Cortex of kidney (tissue), 1 donor: Measurements from ENCODE around the gene MCF2L.

Experiments
- DNase-seq: peaks from one replicate; lab custom pipeline; 2025; lab: John Stamatoyannopoulos, UW

MCF2L gene

DNA sequence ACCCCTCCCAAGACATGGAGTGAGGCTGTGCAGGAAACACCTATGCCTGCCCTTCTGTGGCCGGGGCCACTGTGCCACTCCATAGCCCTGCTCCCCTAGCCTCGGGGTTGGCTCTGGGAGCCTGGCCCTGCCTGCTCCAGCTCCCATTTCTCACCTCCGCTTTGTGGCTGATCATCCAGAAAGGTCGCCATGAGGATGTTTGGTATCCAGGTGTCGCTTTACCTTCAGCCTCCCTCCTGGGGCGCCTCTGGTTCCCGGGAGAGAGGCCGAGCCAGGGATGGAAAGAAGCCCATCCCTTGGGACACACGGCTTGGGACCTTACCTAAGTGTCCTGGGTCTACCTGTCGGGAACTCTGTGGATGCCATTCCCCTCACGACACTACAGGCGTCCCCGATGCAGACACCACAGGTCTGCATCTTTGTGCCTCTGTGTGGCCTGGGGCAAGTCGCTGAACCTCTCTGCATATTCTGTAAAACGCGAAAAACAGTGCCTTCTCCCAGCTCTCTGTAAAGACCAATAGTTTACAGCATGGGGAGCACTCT is 3.4 kb upstream of the MCF2L start:
- no peak for DNase-seq

DNA sequence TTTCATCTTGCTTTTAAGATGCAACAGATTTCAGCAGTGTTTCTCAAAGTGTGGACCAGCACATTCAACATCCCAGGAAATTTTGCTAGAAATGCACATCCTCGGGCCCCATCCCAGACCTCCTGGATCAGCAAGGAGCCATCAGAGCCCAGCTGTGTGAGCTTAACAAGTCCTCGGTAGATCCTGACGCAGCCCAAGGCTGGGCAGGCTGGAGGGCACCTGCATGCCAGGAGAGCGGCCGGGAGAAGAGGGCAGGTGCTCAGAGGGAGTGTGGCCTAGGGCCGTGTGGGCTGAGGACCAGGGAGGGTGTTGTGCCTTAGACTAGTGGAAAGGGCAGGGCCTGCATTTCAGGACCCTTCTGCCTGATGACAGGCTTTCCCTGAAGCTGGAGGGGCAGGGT is 2.2 kb upstream of the MCF2L start:
- DNase-seq: no peak

DNA sequence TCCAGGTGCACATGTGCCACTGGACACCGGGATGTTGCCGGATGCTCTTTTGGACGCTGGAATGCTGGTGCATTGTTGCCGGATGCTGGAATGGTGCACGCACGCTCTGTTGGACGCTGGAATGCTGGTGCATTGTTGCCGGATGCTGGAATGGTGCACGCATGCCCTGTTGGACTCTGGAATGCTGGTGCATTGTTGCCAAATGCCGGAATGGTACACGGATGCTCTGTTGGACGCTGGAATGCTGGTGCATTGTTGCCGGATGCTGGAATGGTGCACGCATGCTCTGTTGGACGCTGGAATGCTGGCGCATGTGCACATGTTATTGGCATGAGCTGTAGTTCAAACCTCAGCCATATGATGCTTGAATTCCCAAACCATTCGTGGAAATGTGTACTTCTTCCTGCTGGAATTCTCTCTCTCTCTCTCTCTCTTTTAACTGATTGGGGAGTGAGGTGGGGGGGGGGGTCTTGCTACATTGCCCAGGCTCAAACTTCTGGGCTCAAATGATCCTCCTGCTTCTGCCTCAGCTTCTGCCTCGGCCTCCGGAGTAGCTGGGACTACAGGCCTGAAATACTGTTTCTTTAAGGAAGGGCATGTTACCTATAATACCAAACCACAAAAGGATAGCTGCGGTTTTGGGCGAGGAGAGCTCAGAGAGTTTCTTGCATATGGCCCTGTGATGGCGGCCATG is 1.2 kb upstream of the MCF2L start:
- no peak for DNase-seq

DNA sequence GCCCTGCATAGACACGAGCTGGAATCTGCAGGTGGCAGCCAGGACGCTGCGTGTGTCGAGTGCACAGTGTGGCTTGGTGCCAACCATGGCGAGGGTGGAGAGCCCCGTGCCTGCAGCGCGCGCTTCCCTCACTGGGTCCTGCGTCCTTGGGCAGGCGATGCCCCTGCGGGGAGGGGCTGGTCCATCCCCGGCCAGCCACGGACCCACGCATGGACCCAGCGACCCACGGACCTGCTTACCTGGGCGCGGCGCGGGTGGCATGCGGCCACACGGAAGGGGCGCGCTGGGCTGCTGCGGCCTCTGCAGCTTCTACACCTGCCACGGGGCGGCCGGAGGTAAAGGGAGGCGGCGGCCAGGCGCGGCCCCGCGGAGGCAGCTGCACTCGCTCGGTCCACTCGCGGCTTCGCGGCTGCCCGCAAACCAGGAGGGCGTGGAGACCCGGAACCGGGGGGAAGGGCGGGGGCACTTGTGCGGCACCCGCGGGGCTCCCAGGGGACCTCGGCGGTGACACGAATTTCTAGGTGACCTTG is 569 bp upstream of the MCF2L start:
- no peak for DNase-seq

DNA sequence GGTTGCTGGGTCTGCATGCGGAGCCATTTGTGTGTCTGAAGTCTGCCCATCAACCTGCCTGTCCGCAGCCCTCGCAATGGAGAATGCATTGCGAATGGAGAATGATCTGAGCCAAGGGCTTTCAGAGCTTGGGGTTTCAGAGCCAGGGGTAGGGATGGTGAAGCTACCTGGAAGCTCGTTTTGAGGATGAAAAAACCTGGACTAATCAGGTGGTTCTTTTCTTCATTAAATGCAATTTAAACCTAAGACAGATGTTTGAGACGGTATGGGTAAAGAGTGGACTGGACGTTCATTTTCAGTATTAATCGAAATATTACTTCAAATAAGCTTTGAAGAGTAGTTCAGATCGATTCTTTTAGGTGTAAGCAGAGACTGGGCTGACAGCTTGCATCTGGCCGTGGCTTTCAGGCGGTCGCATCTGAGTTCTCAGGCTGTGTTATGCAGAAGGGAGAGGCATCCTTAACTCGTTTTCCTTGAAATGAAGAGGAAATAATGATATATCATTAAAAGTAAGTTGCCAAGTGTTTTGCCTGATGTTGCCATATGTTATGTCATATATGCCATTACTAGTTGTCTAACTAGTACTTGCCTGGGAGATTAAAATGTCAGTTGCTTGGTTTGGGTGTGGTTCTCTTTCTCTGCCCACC is 801 bp downstream of the MCF2L start:
- no peak for DNase-seq

DNA sequence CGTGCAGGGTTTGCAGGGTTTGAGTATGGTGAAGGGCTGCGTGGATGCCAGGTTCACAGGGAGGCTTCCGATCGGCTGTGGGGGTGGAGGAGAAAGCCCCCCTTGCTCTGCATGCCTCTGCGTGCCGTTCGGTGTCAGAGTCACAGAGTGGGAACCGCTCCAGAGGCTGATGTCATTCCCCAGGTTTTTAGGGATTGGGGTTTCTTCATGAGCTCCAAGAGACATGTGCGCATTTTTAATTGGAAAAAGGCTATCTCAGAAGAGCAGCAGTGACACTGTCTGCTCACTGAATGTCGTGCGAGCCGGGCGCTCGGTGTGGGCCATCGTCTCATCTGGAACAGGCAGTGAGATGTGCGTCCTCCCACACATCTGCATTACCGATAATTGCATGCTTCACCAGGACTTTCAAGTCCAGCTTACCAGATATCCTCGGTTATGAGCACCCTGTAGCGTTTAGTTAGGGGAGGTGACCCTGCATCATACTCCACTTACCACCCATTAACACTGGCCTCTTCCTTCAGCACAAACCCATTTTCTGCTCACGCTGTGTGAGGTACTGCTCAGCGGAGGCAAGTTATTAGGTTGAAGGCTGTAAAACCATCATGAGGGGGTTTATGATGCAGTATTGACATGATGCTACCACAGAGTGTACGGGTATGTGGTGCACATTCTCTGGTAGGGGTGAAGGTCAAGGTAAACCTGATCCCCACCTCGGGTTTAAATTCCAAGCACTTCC is 1.7 kb downstream of the MCF2L start:
- no peak for DNase-seq

DNA sequence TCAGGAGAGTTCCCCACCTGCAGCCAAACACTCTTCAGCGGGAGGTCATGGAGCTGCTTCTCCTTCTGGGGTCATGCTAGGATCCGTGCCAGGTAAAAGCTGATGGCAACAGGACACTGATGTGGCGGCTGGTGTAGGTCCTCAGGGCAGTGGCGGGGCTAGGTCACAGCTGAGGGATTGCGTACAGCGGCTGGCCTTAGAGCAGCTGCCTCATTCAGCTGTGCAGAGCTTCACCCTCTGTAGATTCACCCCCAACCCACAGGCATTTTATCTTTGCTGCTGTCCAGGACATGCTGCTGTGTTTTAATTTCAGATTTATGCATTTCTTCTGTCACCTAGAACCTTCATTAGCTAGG is 2.3 kb downstream of the MCF2L start:
- no peak for DNase-seq

DNA sequence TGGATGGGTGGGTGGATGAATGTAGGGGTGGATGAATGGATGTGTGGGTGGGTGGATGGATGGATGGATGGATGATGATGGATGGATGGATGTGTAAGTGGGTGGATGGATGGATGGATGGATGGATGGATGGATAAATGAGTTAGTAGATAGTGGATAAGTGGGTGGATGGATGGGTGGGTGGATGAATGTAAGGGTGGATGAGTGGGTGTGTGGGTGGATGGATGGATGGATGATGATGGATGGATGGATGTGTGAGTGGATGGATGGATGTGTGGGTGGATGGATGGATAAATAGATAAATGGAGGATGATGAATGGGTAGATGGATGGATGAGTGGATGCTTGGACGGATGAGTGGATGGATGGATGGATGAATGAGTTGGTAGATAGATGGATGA is 3.2 kb downstream of the MCF2L start:
- DNase-seq: no peak

DNA sequence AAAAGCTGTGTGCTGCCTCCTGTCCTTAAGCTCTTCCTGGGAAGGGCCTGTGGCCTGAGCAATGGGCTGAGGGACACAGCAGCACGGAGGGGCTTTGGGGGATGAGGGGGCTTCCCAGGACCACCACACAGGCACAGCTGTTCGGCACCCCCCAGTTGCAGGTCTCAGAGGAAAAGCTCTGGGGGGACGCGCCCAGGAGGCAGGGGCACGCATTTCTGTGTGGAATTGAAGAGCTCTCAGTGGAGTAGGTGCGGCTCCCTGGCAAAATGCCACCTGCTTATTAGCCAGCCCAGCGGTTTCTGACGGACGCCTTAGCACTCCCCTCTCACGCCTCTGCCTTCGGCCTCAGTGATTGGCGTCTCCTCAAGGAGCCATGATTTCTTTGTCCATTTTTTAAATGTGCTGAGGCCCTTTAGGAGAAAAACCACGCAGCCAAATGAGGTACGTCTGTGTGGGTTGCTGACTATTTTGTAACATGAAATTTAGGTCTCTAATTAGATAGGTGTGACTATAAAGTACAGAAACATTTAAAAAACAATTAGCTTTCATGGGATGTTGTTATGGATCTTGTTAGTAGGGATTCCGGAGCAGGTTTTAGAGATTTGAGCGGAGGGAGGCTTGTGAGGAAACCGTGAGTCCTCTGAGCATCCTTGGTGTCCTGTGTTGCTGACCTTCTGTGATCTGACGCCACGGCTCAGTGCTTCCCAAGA is 4.0 kb downstream of the MCF2L start:
- DNase-seq: no peak

DNA sequence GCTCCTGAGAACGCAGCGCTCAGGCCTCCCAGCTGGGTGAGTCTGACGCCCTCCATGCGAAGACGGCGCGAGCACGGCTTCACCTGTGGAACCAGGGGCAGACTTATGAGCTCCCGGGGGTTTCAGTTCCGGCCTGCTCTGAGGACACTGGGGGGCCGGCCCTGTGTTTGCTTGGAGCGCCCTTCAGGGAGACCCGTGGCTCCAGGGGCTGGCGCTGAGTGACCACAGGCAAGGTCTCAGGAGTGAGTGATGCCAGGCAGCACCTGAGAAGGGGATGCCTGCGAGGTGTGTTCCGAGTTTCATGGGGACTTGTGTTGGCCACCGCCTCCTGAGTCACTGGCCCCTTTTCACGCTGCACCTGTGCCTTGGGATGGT is 4.5 kb downstream of the MCF2L start:
- no peak for DNase-seq

DNA sequence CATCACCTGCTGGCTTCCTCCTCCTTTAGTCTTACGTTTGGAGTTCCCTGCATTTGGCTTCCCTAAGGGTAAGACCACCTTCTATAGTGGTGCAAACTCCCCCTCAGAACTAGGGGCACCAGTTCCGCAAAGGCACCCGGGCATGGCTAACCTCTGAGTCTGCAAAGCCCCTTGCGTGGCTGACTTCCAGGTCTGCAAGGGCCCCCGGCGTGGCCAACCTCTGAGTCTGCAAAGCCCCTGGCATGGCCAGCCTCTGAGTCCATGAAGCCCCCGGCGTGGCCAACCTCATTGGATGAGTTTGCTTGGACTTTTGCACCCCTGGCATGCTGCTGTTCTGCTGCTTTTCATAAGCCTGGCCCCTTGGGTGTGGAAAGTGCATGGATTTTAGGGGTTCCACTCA is 5.1 kb downstream of the MCF2L start:
- no peak for DNase-seq

DNA sequence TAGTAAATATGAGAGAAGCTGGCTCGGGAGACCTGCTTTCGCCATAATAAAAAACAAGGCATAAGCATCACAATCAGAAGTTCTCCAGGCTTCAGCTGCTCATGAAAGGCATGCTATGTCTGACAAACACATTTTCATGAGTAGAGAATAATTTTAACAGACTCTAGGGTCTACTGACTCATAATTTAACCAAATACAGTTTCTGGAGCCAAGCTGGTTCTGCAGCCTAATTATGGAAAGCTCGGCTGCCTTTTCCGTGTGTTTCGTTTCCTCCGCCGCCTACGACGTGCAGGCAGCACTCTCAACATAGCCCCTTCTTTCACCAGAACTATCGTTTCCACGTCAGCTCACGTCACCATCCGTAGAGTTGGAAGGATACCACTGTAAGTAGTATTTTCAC is 5.7 kb downstream of the MCF2L start:
- no peak for DNase-seq

DNA sequence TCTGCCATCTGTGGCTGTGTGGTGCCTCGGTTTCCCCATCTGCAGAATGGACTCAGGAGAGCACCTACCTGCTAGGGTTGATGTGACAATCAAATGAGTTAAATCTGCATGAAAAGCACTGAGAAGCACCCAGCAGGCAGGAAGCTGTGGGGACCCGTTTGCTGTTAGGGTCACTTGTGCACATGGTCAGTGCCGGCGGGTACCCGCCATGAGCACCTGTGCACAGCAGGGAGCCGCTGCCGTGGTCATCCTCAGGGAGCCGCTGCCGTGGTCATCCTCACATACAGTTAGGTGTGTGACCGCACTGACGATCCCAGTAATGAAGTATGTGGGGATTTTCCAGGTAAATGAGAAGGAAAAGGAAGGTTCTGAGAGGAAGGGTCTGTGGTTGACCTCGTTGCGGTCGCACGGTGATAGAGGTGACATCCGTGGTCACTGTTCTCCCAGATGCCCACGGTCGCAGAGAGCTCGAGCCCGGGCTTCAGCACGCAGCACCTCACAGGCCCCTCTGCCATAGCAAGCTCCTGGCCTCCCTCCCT is 6.5 kb downstream of the MCF2L start:
- DNase-seq: no peak

DNA sequence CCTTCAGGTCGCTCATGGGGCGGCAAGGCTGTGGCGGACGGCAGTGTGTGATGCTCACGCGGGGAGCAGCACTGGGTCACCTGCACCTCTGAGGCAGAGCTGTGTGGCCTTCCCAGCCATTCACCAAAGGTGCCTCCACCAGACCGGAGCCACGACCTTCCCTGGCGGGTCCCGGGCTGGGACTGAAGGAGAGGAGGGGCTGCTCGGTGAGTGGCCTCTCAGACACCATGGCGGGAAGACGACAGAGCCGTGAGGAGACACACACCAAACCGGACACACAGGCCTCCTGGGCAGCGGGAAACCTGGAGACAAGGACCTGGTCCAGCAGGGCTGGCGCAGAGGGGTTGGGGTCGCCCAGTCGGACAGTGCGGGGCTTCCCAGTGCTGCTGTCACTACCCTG is 7.5 kb downstream of the MCF2L start:
- DNase-seq: no peak

DNA sequence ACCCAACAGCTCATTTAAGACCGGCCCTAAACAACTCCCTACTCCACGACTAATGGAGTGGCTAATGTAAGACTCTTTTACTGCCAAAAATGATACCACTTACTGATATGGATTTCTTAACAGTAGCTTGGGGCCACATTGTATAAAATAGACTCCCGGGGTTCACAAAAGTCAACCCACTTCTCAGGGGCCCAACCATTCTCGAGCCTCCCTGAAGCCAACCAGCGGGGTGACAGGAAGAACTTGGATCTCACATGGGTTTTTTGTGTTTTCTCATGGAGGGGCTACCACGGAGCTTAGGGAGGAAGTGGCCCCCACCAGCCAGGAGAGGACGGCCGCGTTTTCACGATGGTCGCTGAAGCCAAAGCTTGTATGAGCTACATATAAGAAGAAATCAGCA is 8.1 kb downstream of the MCF2L start:
- DNase-seq: no peak

DNA sequence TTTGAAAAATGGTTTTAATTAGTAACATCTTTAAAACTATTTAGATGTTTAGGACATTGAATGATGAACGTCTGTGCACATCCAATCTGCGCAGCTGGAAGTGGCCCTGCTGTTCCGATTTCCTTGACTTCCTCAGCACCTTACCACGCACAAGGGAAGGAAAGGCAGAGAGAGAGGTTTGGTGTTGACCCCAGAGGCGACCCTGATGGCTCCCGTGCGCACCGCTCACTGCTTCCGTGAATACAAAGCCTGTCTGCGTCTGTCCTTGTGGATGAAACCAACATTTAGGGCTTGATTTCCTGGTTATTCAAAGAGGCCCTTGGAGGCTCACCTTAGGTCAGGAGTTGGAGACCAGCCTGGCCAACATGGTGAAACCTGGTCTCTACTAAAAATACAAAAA is 8.5 kb downstream of the MCF2L start:
- DNase-seq: no peak

DNA sequence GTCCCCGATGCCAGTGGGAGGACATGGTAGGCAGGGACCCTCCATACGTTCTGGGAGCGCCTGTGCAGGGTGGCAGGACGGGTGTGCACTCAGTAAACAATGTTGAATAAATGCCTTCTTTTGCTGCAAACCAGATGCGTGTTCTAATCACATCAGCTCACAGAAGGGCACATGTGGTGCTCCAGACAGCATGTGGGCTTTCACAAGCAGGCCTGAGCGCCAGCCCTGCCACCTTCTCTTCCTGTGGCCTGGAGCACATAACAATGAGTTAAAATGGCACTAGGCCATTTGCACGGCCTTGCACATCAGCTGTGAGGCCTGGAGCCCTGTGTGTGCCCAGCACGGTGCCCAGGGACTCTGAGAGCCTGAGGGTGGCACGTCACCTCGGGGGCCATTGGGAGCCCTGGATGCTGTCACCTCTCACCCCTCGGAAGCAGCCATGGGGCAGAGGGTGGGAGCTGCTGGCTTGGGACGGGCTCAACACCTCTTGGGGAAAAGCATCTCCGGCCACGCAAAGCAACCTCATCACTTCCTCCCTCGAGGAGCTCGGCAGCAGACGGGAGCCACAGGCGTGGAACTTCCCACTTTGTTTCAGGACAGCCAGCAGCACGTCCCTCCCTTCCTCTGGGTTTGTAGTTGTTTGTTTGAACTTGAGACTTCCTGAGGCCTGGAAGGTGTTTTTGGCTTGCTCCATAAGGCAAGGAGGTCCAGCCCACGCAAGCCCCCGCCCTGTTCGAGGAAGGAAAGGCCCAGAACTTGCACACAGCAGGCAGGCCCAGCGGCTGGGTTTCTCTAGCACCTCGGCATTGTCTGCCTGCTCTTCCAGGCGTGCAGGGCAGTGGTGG is 9.8 kb downstream of the MCF2L start:
- DNase-seq: no peak

DNA sequence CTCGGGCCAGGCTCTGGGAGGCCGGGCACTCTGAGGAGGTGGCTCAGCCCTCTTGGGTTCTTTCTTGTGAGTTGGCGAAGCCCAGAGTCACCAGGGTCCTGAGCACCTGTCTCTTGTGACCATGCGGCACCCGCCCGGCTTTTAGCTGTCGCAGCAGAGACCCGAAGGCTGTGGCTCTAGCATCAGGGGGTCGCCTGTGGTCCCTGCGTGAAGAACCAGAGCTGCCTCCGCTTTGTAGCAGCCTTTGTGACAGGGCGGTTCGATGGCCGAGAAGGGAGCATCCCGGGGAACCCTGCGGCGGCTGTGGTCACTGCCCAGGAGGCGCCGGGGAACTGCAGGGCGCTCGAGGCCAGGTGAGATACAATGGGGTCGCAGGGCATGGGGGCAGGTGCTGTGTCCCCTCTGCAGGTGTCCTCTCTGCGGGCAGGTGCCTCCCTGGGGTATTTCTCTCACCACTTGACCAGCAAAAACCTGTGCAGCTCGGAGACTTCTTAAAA is 10.4 kb downstream of the MCF2L start:
- no peak for DNase-seq

DNA sequence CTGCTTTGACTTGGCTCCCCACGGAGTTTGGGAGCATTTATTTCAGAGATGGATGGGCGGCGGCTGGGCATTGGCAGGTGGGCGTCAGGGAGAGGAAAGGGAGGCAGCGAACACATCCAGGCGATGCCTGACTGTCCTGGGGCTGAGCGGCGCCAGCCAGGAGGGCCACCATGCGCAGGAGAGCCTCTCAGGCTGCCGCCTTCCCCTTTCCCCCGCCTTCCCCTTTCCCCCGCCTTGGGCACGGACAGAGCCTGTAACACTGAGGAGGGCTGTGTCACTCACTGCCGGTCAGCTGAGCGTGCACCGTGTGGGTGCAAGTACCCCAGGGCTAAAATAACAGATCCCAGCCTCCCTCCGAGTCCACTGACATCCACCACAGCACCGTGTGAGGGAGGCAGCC is 11.4 kb downstream of the MCF2L start:
- DNase-seq: no peak

DNA sequence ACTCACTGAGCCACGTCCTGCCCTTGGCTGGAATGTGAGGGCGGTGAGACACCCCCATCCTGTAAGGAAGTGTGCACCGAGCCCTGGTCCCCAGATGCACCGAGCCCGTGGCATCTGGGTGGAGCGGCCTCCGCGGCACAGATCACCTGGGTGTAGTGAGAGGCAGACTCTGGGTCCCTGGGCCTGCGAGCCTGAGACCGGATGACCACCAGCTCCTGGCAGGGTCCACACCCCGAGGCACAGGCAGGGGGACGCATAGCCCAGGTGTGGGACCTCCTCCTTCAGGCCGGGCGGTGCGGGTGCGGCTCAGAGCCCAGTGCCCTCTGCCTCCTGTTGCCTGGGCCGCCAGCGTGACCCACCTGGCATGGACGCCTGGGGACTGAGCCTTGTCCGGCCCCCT is 12.4 kb downstream of the MCF2L start:
- DNase-seq: no peak
